K562 (cell line): ENCODE measurements around the gene CKMT1A. TPM values are rescaled to one million over a fixed set of nuclear protein-coding genes. Genes with fewer than 3 reads are reported as not detected.
"Not testable (repeated sequence)": the region's sequence is repeated elsewhere in the genome, so short reads cannot be mapped to it uniquely, and the experiment has no call there.

Experiments used
- ATAC-seq: fragments of 200-7000 bp; cut with Tn5 transposase; 3 replicates; pipeline ENCODE4 v1.9.1; 2020; ENCODE audit warnings: moderate library complexity
- BruUV-seq: library from RNA; stranded (reverse); fragments of 400-500 nt; replicated peaks from 2 replicates; lab custom pipeline; 2021; lab: Mats Ljungman, UMichigan
- CTCF ChIA-PET: fragments of 300-600 bp; formaldehyde crosslinking; extraction: SDS; loops from one replicate; lab custom pipeline; 2021; ENCODE audit warnings: low intra/inter-chr PET ratio; lab: Yijun Ruan, JAX
- POLR2A ChIA-PET: fragments of 300-600, 350-650 bp; sonication (Branson Sonifier 250); formaldehyde crosslinking; extraction: SDS; loops from one replicate; lab custom pipeline; 2021; ENCODE audit warnings: antibody characterized with exemption, inconsistent platforms; lab: Yijun Ruan, JAX
- DNase-seq, 4 experiments: peaks; one replicate each; pipeline versions ENCODE4 v3.0.0 to v3.0.0-alpha.2; 2011 to 2018; ENCODE audit warnings: low spot score in 3 of 4, mixed read lengths in 3 of 4; ENCODE audit errors: extremely low read depth in 1 of 4
- FAIRE-seq: peaks from 2 replicates; lab custom pipeline; 2011; peaks lifted over from hg19 to GRCh38; lab: Jason Lieb, UNC
- H2AFZ ChIP-seq: 2 replicates; pipeline ENCODE4 v1.6.0; 2011; ENCODE audit warnings: low read depth, low read length, control low read depth, inconsistent platforms
- H3K27ac ChIP-seq: fragments of 200-600 bp; 3 replicates; pipeline ENCODE4 v1.8.0; 2011; ENCODE audit warnings: low read depth, mild to moderate bottlenecking, control low read depth, inconsistent platforms, low read length, moderate library complexity, mixed read lengths; ENCODE audit errors: extremely low read depth
- H3K27me3 ChIP-seq, 2 experiments: fragments of 300-600 bp in 1 of 2; 2 replicates in 1 of 2; 3 replicates in 1 of 2; pipeline versions ENCODE4 v1.6.0 to v1.8.0; 2011; ENCODE audit warnings: inconsistent platforms in 2 of 2, low read length in 2 of 2, mild to moderate bottlenecking in 1 of 2, mixed read lengths in 1 of 2, moderate library complexity in 1 of 2; ENCODE audit not compliant: control insufficient read depth in 2 of 2, insufficient read depth in 2 of 2
- H3K36me3 ChIP-seq: fragments of 300-600 bp; 3 replicates; pipeline ENCODE4 v1.8.0; 2011; ENCODE audit warnings: mild to moderate bottlenecking, low read length, inconsistent platforms; ENCODE audit not compliant: control insufficient read depth, insufficient read depth
- H3K4me1 ChIP-seq, 2 experiments: fragments of 200-600 bp in 1 of 2; replicated peaks in 1 of 2; 2 replicates in 1 of 2; 3 replicates in 1 of 2; pipeline versions ENCODE4 v1.5.1 to v1.8.0; 2011; ENCODE audit warnings: inconsistent platforms in 2 of 2, low read length in 2 of 2, mild to moderate bottlenecking in 1 of 2, mixed read lengths in 1 of 2, moderate library complexity in 1 of 2; ENCODE audit not compliant: control insufficient read depth in 2 of 2, insufficient read depth in 2 of 2
- H3K4me2 ChIP-seq: 2 replicates; pipeline ENCODE4 v1.6.1; 2011; ENCODE audit warnings: low read length, control low read depth, inconsistent platforms, mixed read lengths; ENCODE audit not compliant: insufficient read depth
- H3K4me3 ChIP-seq: fragments of 200-600 bp; sonication (generic), shearing (Covaris generic); 2 replicates; pipeline ENCODE4 v1.5.1; 2016; ENCODE audit warnings: control low read depth, inconsistent platforms
- H3K79me2 ChIP-seq: fragments of 200-600 bp; 3 replicates; pipeline ENCODE4 v1.8.0; 2011; ENCODE audit warnings: low read length, inconsistent platforms; ENCODE audit not compliant: control insufficient read depth, insufficient read depth
- H3K9ac ChIP-seq, 2 experiments: 2 replicates each; pipeline versions ENCODE4 v1.6.0 to v1.6.1; 2011; ENCODE audit warnings: low read depth in 2 of 2, low read length in 2 of 2, control low read depth in 1 of 2, inconsistent platforms in 1 of 2, mild to moderate bottlenecking in 1 of 2, mixed read lengths in 1 of 2; ENCODE audit not compliant: insufficient read depth in 1 of 2
- H3K9me1 ChIP-seq: one replicate; pipeline ENCODE4 v1.6.0; 2011; ENCODE audit warnings: inconsistent platforms, mild to moderate bottlenecking, low read length, moderate library complexity; ENCODE audit not compliant: control insufficient read depth, insufficient read depth
- H3K9me3 ChIP-seq: replicated peaks from 2 replicates; pipeline ENCODE4 v1.5.1; 2011; ENCODE audit warnings: low read depth, low read length, inconsistent platforms; ENCODE audit not compliant: control insufficient read depth, insufficient read depth
- H4K20me1 ChIP-seq: replicated peaks from 2 replicates; pipeline ENCODE4 v1.6.1; 2011; ENCODE audit warnings: low read length, inconsistent platforms, mixed read lengths; ENCODE audit not compliant: control insufficient read depth, insufficient read depth
- ESRRA ChIP-seq: fragments of 450-650 bp; IDR thresholded peaks from 2 replicates; pipeline ENCODE4 v1.6.1; 2014; ENCODE audit warnings: low read depth, mild to moderate bottlenecking, moderate library complexity, borderline replicate concordance
- FOSL1 ChIP-seq: fragments of 200-800 bp; sonication (Bioruptor generic); conservative IDR thresholded peaks from 2 replicates; pipeline ENCODE4 v1.6.1; 2016; ENCODE audit warnings: missing genetic modification characterization, missing compliant biosample characterization
- GTF2E2 ChIP-seq: fragments of 200-800 bp; sonication (Bioruptor generic); IDR thresholded peaks from 2 replicates; pipeline ENCODE4 v1.6.1; 2016; ENCODE audit warnings: missing genetic modification characterization, missing compliant biosample characterization
- HDAC1 ChIP-seq, 2 experiments: fragments of 450-650 bp; IDR thresholded peaks; 2 replicates each; pipeline ENCODE4 v1.6.1; 2016 to 2017; ENCODE audit warnings: inconsistent platforms in 1 of 2, mild to moderate bottlenecking in 1 of 2, moderate library complexity in 1 of 2
- MLLT1 ChIP-seq, 2 experiments: fragments of 450-650 bp; IDR thresholded peaks; 2 replicates each; pipeline ENCODE4 v1.6.1; 2016
- RAD51 ChIP-seq: fragments of 450-650 bp; IDR thresholded peaks from 2 replicates; pipeline ENCODE4 v1.7.1; 2016; ENCODE audit warnings: low read depth, mild to moderate bottlenecking, borderline replicate concordance
- SIN3A ChIP-seq, 2 experiments: fragments of 150-350 bp in 1 of 2; IDR thresholded peaks; 2 replicates each; pipeline ENCODE4 v1.6.1; 2011 to 2016; ENCODE audit warnings: borderline replicate concordance in 2 of 2, low read depth in 2 of 2, low read length in 2 of 2, mild to moderate bottlenecking in 2 of 2, moderate library complexity in 2 of 2; ENCODE audit not compliant: control insufficient read depth in 1 of 2
- SMARCE1 ChIP-seq: fragments of 450-650 bp; IDR thresholded peaks from 2 replicates; pipeline ENCODE4 v1.7.1; 2016; ENCODE audit warnings: mild to moderate bottlenecking
- TEAD4 ChIP-seq, 2 experiments: sonication (generic) in 1 of 2; formaldehyde crosslinking in 1 of 2; IDR thresholded peaks; 2 replicates each; pipeline versions ENCODE4 v1.6.1 to v1.8.0; 2012 to 2022; ENCODE audit warnings: borderline replicate concordance in 1 of 2, inconsistent platforms in 1 of 2, low read length in 1 of 2, mild to moderate bottlenecking in 1 of 2, missing genetic modification reagents in 1 of 2
- USF2 ChIP-seq: sonication (generic); formaldehyde crosslinking; IDR thresholded peaks from 2 replicates; pipeline ENCODE4 v1.5.0; 2020; ENCODE audit warnings: missing genetic modification reagents
- ZBTB17 ChIP-seq: fragments of 450-650 bp; formaldehyde crosslinking; IDR thresholded peaks from 2 replicates; pipeline ENCODE4 v1.4.0; 2020; ENCODE audit warnings: mild to moderate bottlenecking
- WGBS: fragments of 100-300 bp; shearing (Covaris generic); methylation state at CpG from one replicate; pipeline ENCODE4 v1.1.6; 2016; ENCODE audit warnings: low coverage, mixed read lengths; ENCODE audit not compliant: insufficient coverage; ENCODE audit errors: missing lambda C conversion rate; 5-methylcytosine and 5-hydroxymethylcytosine counted together
- in situ Hi-C: fragments of 300-500 bp; cut with MboI; formaldehyde crosslinking; loops from 4 replicates; pipeline ENCODE4 v1.15.0; 2018; ENCODE audit warnings: inconsistent platforms, mixed read lengths
- intact Hi-C: fragments of 100-400 bp; cut with micrococcal nuclease; formaldehyde crosslinking; loops from 2 replicates; pipeline ENCODE4 v1.14.2; 2022
- polyA plus RNA-seq, 8 experiments: library from polyadenylated mRNA; depleted of rRNA in 4 of 8; stranded (reverse) in 5 of 8; unstranded in 3 of 8; fragments of >200 nt; fragmentation: Nextera tagmentation in 2 of 8; fragmentation: Illumina TruSeq in 1 of 8; extraction: Ambion mirVana in 2 of 8; extraction: Trizol in 1 of 8; gene quantifications; 2 replicates each; pipeline versions ENCODE4 v1.2.1 to v1.2.3, GENCODE V29; 2011 to 2014; ENCODE audit warnings: inconsistent platforms in 1 of 8, missing spikeins in 1 of 8
- total RNA-seq, 7 experiments: library from RNA; depleted of rRNA in 6 of 7; stranded (reverse); fragments of >200 nt in 6 of 7; fragmentation: Illumina TruSeq in 2 of 7; extraction: Trizol in 2 of 7; gene quantifications; 2 replicates each; pipeline versions ENCODE4 v1.2.1 to v1.2.3, GENCODE V29; 2011 to 2021; ENCODE audit warnings: low replicate concordance in 1 of 7
- TF ChIP-seq, protein P1 (sequence below), 2 experiments: fragments of 450-650 bp; conservative IDR thresholded peaks; 2 replicates each; pipeline ENCODE4 v1.6.1; 2017; ENCODE audit warnings: mild to moderate bottlenecking in 2 of 2, moderate library complexity in 2 of 2
- TF ChIP-seq, protein P2 (sequence below): fragments of 450-650 bp; IDR thresholded peaks from 2 replicates; pipeline ENCODE4 v1.6.1; 2016; ENCODE audit warnings: borderline replicate concordance

The CKMT1A gene
- total and polyA plus RNA-seq, 9 of the 15 experiments (the other 6 are each of a cell fraction or from before 2014, with no cell fraction given) = 3.6 to 13.5 (median 7.7) TPM

DNA sequence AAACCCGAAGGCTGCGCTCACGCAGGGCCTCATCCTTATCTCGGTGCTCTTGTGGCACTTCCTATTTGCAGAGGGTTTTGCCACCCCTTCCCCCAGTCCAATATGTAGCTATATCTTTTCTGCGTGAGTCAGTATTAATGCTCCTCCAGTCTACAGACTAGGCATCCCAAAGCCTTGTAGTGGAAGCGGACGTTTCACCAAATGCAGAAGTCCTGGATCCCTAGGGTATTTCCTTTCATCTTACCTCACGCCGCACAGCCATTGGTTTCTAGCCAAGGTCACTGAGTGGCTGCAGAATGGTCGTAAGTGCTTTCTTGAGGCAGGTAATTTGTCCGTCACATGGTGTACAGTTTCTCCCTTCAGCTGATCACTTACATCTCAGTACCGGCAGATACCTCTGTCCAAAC is 53.2 kb downstream of the CKMT1A start:
- peak overlapping the region; percentile 89 for H3K4me2 ChIP-seq
- intact Hi-C loops; CTCF ChIA-PET; BruUV-seq; H3K9me3 ChIP-seq; H3K9me1 ChIP-seq; H3K27me3 ChIP-seq; in situ Hi-C loops; H4K20me1 ChIP-seq; TF ChIP-seq TEAD4 (CRISPR knock-in tag; IDR thresholded peaks at IDR 0.05; ENCODE audit: borderline replicate concordance): not testable (repeated sequence)
- POLR2A ChIA-PET = interaction anchor here (0.8 to 2.2 kb wide), 5 partner anchors 8 to 77 kb away, joined by 3 to 9 read pairs (median 4); partner anchors contain the start of gene MFAP1
- 0 out of 2 replicates have a peak, but pooled peaks have one; percentile 26 for TF ChIP-seq GTF2E2 (tag)
- TF ChIP-seq MLLT1 (IDR thresholded peaks at IDR 0.05) = peak in 1 of 2 experiments; percentile 89; a peak in 2 of 4 replicates
- TF ChIP-seq, protein P1, sequence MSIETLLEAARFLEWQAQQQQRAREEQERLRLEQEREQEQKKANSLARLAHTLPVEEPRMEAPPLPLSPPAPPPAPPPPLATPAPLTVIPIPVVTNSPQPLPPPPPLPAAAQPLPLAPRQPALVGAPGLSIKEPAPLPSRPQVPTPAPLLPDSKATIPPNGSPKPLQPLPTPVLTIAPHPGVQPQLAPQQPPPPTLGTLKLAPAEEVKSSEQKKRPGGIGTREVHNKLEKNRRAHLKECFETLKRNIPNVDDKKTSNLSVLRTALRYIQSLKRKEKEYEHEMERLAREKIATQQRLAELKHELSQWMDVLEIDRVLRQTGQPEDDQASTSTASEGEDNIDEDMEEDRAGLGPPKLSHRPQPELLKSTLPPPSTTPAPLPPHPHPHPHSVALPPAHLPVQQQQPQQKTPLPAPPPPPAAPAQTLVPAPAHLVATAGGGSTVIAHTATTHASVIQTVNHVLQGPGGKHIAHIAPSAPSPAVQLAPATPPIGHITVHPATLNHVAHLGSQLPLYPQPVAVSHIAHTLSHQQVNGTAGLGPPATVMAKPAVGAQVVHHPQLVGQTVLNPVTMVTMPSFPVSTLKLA (conservative IDR thresholded peaks at IDR 0.05) = peak; percentile 18 to 19; a peak in 3 of 4 replicates
- peak in 1 of 2 experiments; percentile 55; a peak in 2 of 4 replicates for TF ChIP-seq HDAC1 (IDR thresholded peaks at IDR 0.05)
- peak; percentile 20; the same call in 1 of the 2 replicates for TF ChIP-seq TEAD4 (IDR thresholded peaks at IDR 0.05; ENCODE audit: low read length)
- TF ChIP-seq, protein P2, sequence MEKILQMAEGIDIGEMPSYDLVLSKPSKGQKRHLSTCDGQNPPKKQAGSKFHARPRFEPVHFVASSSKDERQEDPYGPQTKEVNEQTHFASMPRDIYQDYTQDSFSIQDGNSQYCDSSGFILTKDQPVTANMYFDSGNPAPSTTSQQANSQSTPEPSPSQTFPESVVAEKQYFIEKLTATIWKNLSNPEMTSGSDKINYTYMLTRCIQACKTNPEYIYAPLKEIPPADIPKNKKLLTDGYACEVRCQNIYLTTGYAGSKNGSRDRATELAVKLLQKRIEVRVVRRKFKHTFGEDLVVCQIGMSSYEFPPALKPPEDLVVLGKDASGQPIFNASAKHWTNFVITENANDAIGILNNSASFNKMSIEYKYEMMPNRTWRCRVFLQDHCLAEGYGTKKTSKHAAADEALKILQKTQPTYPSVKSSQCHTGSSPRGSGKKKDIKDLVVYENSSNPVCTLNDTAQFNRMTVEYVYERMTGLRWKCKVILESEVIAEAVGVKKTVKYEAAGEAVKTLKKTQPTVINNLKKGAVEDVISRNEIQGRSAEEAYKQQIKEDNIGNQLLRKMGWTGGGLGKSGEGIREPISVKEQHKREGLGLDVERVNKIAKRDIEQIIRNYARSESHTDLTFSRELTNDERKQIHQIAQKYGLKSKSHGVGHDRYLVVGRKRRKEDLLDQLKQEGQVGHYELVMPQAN = peak; percentile 66; the same call in 1 of the 2 replicates
- peak; percentile 44; the same call in 1 of the 2 replicates for TF ChIP-seq FOSL1 (tag)
- peak; percentile 10 to 42; a peak in 2 of 4 replicates for TF ChIP-seq SIN3A (IDR thresholded peaks at IDR 0.05; ENCODE audit: borderline replicate concordance in 2 of 2, control insufficient read depth in 1 of 2, low read depth in 2 of 2, low read length in 2 of 2)
- peak; percentile 18; the same call in 1 of the 2 replicates for TF ChIP-seq USF2
- 0 out of 2 replicates have a peak, but pooled peaks have one; percentile 27 for TF ChIP-seq ESRRA
- TF ChIP-seq SMARCE1 = peak; percentile 26; the same call in 1 of the 2 replicates
- TF ChIP-seq RAD51 = peak; percentile 39; the same call in 1 of the 2 replicates
- peak; percentile 7; the same call in 1 of the 2 replicates for TF ChIP-seq ZBTB17 (CRISPR knock-in tag)
- H3K79me2 ChIP-seq = peaks cover 58% of the 10 kb centered on the region
- H3K4me3 ChIP-seq = peak overlapping the region; percentile 83
- DNase-seq (peak in 2 of 4 experiments; percentile 31 to 60), ATAC-seq (peak; percentile 67), FAIRE-seq (peak; percentile 81)
- peak overlapping the region; percentile 90 to 96 for H3K9ac ChIP-seq
- under 1% methylated on average over 12 of the region's 12 CpGs for WGBS
- peaks cover 33% of the 10 kb centered on the region for H3K36me3 ChIP-seq
- peaks cover 11 to 13% of the 10 kb centered on the region in 2 experiments; a peak in 4 of 5 replicates for H3K4me1 ChIP-seq
- H3K27ac ChIP-seq = peak overlapping the region; percentile 97
- peak overlapping the region; percentile 76 for H2AFZ ChIP-seq
